HepG2 (cell line): ENCODE measurements around the gene CHMP1A. TPM values are rescaled to one million over a fixed set of nuclear protein-coding genes. Genes with fewer than 3 reads are reported as not detected.

Experiments
- BRCA1 ChIP-seq: sonication (generic); formaldehyde crosslinking; IDR thresholded peaks from 2 replicates; pipeline ENCODE4 v1.4.0; 2020; ENCODE audit warnings: missing genetic modification reagents
- CREB1 ChIP-seq, 2 experiments: fragments of 450-650 bp in 1 of 2; IDR thresholded peaks; 2 replicates each; pipeline ENCODE4 v1.6.1; 2016 to 2017; ENCODE audit warnings: control low read depth in 1 of 2, mild to moderate bottlenecking in 1 of 2, missing compliant biosample characterization in 1 of 2, missing genetic modification characterization in 1 of 2
- HES4 ChIP-seq: sonication (generic); formaldehyde crosslinking; IDR thresholded peaks from 2 replicates; pipeline ENCODE4 v1.9.0; 2021; ENCODE audit warnings: mild to moderate bottlenecking, missing genetic modification reagents, borderline replicate concordance
- IKZF1 ChIP-seq: fragments of 450-650 bp; IDR thresholded peaks from 2 replicates; pipeline ENCODE4 v1.7.1; 2016
- JDP2 ChIP-seq: sonication (generic); formaldehyde crosslinking; IDR thresholded peaks from 2 replicates; pipeline ENCODE4 v1.8.1; 2022; ENCODE audit warnings: missing genetic modification reagents, borderline replicate concordance
- JUNB ChIP-seq: sonication (generic); formaldehyde crosslinking; IDR thresholded peaks from 2 replicates; pipeline ENCODE4 v1.8.0; 2022; ENCODE audit warnings: missing genetic modification reagents, mild to moderate bottlenecking, borderline replicate concordance
- NR2F1 ChIP-seq, 2 experiments: fragments of 450-650 bp in 1 of 2; formaldehyde crosslinking in 1 of 2; IDR thresholded peaks; 2 replicates each; pipeline versions ENCODE4 v1.5.0 to v1.6.1; 2016 to 2020; ENCODE audit warnings: mild to moderate bottlenecking in 1 of 2, missing compliant biosample characterization in 1 of 2, missing genetic modification reagents in 1 of 2, moderate library complexity in 1 of 2
- TOPORS ChIP-seq: sonication (generic); formaldehyde crosslinking; IDR thresholded peaks from 2 replicates; pipeline ENCODE4 v1.8.0; 2023; ENCODE audit warnings: mild to moderate bottlenecking, missing genetic modification reagents
- ZKSCAN8 ChIP-seq: IDR thresholded peaks from 2 replicates; pipeline ENCODE4 v1.6.1; 2016; ENCODE audit warnings: borderline replicate concordance, missing genetic modification reagents, missing compliant biosample characterization
- ZNF10 ChIP-seq: sonication (generic); formaldehyde crosslinking; IDR thresholded peaks from 2 replicates; pipeline ENCODE4 v1.4.0; 2020; ENCODE audit warnings: mild to moderate bottlenecking, low read depth, missing genetic modification reagents, borderline replicate concordance
- ZNF101 ChIP-seq: sonication (generic); formaldehyde crosslinking; IDR thresholded peaks from 2 replicates; pipeline ENCODE4 v1.4.0; 2020; ENCODE audit warnings: mild to moderate bottlenecking, low read depth, missing genetic modification reagents, borderline replicate concordance
- ZNF354B ChIP-seq: sonication (generic); formaldehyde crosslinking; IDR thresholded peaks from 2 replicates; pipeline ENCODE4 v1.8.0; 2022; ENCODE audit warnings: mild to moderate bottlenecking, missing genetic modification reagents
- ZNF558 ChIP-seq: sonication (generic); formaldehyde crosslinking; IDR thresholded peaks from 2 replicates; pipeline ENCODE4 v1.9.0; 2022; ENCODE audit warnings: mild to moderate bottlenecking, missing genetic modification reagents, borderline replicate concordance
- ZNF674 ChIP-seq: sonication (generic); formaldehyde crosslinking; IDR thresholded peaks from 2 replicates; pipeline ENCODE4 v1.5.0; 2020; ENCODE audit warnings: low read depth, mild to moderate bottlenecking, missing genetic modification reagents
- ZNF720 ChIP-seq: sonication (generic); formaldehyde crosslinking; IDR thresholded peaks from 2 replicates; pipeline ENCODE4 v1.4.0; 2020; ENCODE audit warnings: missing genetic modification reagents
- ZNF788 ChIP-seq: sonication (generic); formaldehyde crosslinking; IDR thresholded peaks from 2 replicates; pipeline ENCODE4 v1.5.0; 2020; ENCODE audit warnings: mild to moderate bottlenecking, missing genetic modification reagents, borderline replicate concordance
- polyA plus RNA-seq, 8 experiments: library from polyadenylated mRNA; depleted of rRNA in 3 of 8; stranded (reverse) in 7 of 8; unstranded in 1 of 8; fragments of >200 nt; fragmentation: Illumina TruSeq in 4 of 8; extraction: Trizol in 4 of 8; gene quantifications; 2 replicates each; pipeline versions ENCODE4 v1.2.1 to v1.2.3, GENCODE V29; 2011 to 2016; ENCODE audit warnings: low read depth in 4 of 8, missing spikeins in 1 of 8, mixed read lengths in 1 of 8; ENCODE audit not compliant: insufficient read depth in 1 of 8
- total RNA-seq, 5 experiments: library from RNA; depleted of rRNA; stranded (reverse); fragments of >200 nt; fragmentation: Illumina TruSeq; extraction: Trizol; gene quantifications; 2 replicates each; pipeline ENCODE4 v1.2.3, GENCODE V29; 2016; ENCODE audit warnings: low read depth in 1 of 5
- TF ChIP-seq, protein P1 (sequence below): sonication (generic); formaldehyde crosslinking; IDR thresholded peaks from 2 replicates; pipeline ENCODE4 v1.4.0; 2020; ENCODE audit warnings: missing genetic modification reagents
- TF ChIP-seq, protein P2 (sequence below): sonication (generic); formaldehyde crosslinking; IDR thresholded peaks from 2 replicates; pipeline ENCODE4 v1.4.0; 2020; ENCODE audit warnings: missing genetic modification reagents, mild to moderate bottlenecking, borderline replicate concordance
- TF ChIP-seq, protein P3 (sequence below): sonication (generic); formaldehyde crosslinking; IDR thresholded peaks from 2 replicates; pipeline ENCODE4 v1.8.0; 2022; ENCODE audit warnings: mild to moderate bottlenecking, missing genetic modification reagents, borderline replicate concordance
- TF ChIP-seq, protein P4 (sequence below): sonication (generic); formaldehyde crosslinking; IDR thresholded peaks from 2 replicates; pipeline ENCODE4 v1.4.0; 2020; ENCODE audit warnings: missing genetic modification reagents

CHMP1A gene
- total and polyA plus RNA-seq, 2 of the 13 experiments (the other 11 are each of a cell fraction or from before 2014, with no cell fraction given): 69.4 to 73.3 TPM

DNA sequence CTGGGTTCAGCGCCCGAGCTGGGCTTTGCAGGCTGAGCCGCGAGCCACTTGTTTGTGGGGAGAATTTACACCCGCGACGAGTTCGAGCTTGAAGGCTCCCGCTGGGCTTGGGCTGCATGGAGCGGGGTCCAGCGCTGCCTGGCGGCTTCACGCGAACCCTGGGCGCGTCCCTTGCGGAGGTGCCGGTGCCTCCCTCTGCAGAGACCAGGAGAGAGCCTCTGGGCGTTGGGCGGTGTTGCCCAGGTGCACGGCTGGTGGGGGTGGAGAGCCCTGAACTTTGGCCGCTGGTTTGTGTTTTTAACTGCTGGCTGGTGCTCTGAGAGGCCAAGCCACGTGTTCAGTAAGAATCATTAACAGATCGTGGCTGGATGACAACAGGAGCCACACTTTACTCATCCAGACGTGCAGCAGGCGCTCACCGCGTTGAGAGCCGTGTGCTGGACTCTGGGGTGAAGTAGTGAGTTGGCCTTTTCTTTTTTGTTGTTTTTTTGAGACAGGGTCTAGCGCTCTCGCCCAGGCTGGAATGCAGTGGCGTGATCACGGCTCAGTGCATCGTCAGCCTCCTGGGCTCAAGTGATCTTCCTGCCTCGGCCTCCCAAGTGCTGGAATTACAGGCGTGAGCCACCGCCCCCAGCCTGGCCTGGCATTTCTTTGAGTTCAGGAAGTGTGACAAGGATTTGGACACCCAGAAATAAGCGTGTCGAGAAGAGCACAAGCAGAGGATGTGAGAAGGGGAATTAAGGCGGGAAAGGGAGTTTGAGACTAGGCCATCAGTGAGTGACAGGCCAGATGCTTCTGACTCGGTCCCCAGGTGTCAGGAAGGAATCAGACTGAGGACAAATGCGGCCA, 29.8 kb upstream of the CHMP1A start (continued):
- TF ChIP-seq, protein P1, sequence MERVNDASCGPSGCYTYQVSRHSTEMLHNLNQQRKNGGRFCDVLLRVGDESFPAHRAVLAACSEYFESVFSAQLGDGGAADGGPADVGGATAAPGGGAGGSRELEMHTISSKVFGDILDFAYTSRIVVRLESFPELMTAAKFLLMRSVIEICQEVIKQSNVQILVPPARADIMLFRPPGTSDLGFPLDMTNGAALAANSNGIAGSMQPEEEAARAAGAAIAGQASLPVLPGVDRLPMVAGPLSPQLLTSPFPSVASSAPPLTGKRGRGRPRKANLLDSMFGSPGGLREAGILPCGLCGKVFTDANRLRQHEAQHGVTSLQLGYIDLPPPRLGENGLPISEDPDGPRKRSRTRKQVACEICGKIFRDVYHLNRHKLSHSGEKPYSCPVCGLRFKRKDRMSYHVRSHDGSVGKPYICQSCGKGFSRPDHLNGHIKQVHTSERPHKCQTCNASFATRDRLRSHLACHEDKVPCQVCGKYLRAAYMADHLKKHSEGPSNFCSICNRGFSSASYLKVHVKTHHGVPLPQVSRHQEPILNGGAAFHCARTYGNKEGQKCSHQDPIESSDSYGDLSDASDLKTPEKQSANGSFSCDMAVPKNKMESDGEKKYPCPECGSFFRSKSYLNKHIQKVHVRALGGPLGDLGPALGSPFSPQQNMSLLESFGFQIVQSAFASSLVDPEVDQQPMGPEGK (CRISPR knock-in tag): peak; percentile 90
- peak; percentile 61; the same call in 1 of the 2 replicates for TF ChIP-seq CREB1 (IDR thresholded peaks at IDR 0.05)
- no peak for TF ChIP-seq CREB1 (CRISPR knock-in tag; IDR thresholded peaks at IDR 0.05)
- TF ChIP-seq, protein P2, sequence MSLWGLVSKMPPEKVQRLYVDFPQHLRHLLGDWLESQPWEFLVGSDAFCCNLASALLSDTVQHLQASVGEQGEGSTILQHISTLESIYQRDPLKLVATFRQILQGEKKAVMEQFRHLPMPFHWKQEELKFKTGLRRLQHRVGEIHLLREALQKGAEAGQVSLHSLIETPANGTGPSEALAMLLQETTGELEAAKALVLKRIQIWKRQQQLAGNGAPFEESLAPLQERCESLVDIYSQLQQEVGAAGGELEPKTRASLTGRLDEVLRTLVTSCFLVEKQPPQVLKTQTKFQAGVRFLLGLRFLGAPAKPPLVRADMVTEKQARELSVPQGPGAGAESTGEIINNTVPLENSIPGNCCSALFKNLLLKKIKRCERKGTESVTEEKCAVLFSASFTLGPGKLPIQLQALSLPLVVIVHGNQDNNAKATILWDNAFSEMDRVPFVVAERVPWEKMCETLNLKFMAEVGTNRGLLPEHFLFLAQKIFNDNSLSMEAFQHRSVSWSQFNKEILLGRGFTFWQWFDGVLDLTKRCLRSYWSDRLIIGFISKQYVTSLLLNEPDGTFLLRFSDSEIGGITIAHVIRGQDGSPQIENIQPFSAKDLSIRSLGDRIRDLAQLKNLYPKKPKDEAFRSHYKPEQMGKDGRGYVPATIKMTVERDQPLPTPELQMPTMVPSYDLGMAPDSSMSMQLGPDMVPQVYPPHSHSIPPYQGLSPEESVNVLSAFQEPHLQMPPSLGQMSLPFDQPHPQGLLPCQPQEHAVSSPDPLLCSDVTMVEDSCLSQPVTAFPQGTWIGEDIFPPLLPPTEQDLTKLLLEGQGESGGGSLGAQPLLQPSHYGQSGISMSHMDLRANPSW (CRISPR knock-in tag): peak; percentile 97
- TF ChIP-seq ZNF101 (CRISPR knock-in tag): peak; percentile 96; the same call in 1 of the 2 replicates
- TF ChIP-seq TOPORS (CRISPR knock-in tag): peak; percentile 99
- TF ChIP-seq NR2F1 (CRISPR knock-in tag; IDR thresholded peaks at IDR 0.05): peak; percentile 20 to 50; a peak in 1 of 4 replicates
- TF ChIP-seq ZKSCAN8 (CRISPR knock-in tag): no peak; the same call in 1 of the 2 replicates
- 0 out of 2 replicates have a peak, but pooled peaks have one; percentile 93 for TF ChIP-seq HES4 (CRISPR knock-in tag)
- TF ChIP-seq, protein P3, sequence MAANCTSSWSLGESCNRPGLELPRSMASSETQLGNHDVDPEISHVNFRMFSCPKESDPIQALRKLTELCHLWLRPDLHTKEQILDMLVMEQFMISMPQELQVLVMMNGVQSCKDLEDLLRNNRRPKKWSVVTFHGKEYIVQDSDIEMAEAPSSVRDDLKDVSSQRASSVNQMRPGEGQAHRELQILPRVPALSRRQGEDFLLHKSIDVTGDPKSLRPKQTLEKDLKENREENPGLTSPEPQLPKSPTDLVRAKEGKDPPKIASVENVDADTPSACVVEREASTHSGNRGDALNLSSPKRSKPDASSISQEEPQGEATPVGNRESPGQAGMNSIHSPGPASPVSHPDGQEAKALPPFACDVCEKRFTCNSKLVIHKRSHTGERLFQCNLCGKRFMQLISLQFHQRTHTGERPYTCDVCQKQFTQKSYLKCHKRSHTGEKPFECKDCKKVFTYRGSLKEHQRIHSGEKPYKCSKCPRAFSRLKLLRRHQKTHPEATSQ: peak; percentile 98; the same call in 1 of the 2 replicates
- no peak for TF ChIP-seq ZNF10 (CRISPR knock-in tag)
- peak; percentile 98; the same call in 1 of the 2 replicates for TF ChIP-seq ZNF788 (CRISPR knock-in tag)
- no peak for TF ChIP-seq ZNF674 (CRISPR knock-in tag)
- TF ChIP-seq JDP2: no peak; the same call in 1 of the 2 replicates
- peak; percentile 76; the same call in 1 of the 2 replicates for TF ChIP-seq ZNF558 (CRISPR knock-in tag)
- no peak for TF ChIP-seq JUNB (CRISPR knock-in tag)
- TF ChIP-seq BRCA1 (CRISPR knock-in tag): peak; percentile 99
- no peak for TF ChIP-seq ZNF720 (CRISPR knock-in tag)
- TF ChIP-seq, protein P4, sequence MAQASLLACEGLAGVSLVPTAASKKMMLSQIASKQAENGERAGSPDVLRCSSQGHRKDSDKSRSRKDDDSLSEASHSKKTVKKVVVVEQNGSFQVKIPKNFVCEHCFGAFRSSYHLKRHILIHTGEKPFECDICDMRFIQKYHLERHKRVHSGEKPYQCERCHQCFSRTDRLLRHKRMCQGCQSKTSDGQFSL (CRISPR knock-in tag): peak; percentile 94
- TF ChIP-seq IKZF1: no peak
- peak; percentile 99 for TF ChIP-seq ZNF354B (CRISPR knock-in tag)
